Activated CD4-positive, alpha-beta T cell treated with anti-CD3 and anti-CD28 coated beads, Interleukin-2, amount 10 ng/mL, durations not matched to agents 7 days and 5 days (primary cell): ENCODE measurements around the gene ATP7B. TPM values are rescaled to one million over a fixed set of nuclear protein-coding genes. Genes with fewer than 3 reads are reported as not detected.

ENCODE experiments used
- CTCF ChIA-PET: fragments of 350-600 bp; sonication (Branson Sonifier 250); formaldehyde crosslinking; loops from one replicate; lab custom pipeline; 2021; ENCODE audit warnings: antibody characterized with exemption; lab: Charles Lee
- POLR2A ChIA-PET: fragments of 350-600 bp; sonication (Branson Sonifier 250); formaldehyde crosslinking; loops from one replicate; lab custom pipeline; 2021; ENCODE audit warnings: antibody characterized with exemption; lab: Charles Lee
- DNase-seq: peaks from one replicate; pipeline ENCODE4 v3.0.0-alpha.2; 2020
- H3K27ac Mint-ChIP-seq: one replicate; pipeline ENCODE4 v1.8.0; 2021; ENCODE audit warnings: mild to moderate bottlenecking, moderate library complexity, mixed read lengths
- H3K27me3 Mint-ChIP-seq: one replicate; pipeline ENCODE4 v1.8.0; 2021; ENCODE audit warnings: mixed read lengths
- H3K36me3 Mint-ChIP-seq: one replicate; pipeline ENCODE4 v1.8.0; 2021; ENCODE audit warnings: low read depth, mixed read lengths
- H3K4me1 Mint-ChIP-seq: one replicate; pipeline ENCODE4 v1.8.0; 2021; ENCODE audit warnings: mixed read lengths
- H3K4me3 Mint-ChIP-seq: one replicate; pipeline ENCODE4 v1.8.0; 2021; ENCODE audit warnings: mild to moderate bottlenecking, moderate library complexity, mixed read lengths
- H3K9me3 Mint-ChIP-seq: one replicate; pipeline ENCODE4 v1.8.0; 2021; ENCODE audit warnings: mixed read lengths
- total RNA-seq, 2 experiments: library from RNA; stranded (reverse); gene quantifications; one replicate each; pipeline ENCODE4 v1.2.3, GENCODE V29; 2021

ATP7B gene
- total RNA-seq, 2 experiments from 2014 or later = 0.62 to 0.74 TPM

DNA sequence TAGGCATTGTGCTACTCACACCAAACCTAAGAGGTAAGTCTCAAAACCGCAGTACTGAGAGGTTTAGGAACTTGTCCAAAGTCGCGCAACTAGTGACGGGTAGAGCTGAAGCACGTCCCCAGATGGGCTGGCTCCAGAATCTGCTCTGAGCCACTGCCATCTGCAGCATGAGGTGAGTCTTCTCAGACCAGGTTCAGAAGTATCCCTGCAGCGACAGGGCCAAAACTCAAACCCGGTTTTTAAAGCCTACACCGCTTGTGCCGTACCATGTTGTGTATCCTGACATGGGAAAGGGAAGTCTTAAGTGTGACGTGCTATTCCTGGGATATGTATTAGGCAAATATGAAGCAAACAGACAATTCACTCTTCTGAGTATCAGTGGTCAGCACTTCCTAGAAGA lies 45.1 kb downstream of the ATP7B start:
- Mint-ChIP-seq H3K4me1 (peaks cover 62% of the 10 kb centered on the region), H3K4me3 (no peak overlapping the region), H3K9me3 (no peaks in the 10 kb centered on the region), H3K27ac (no peak overlapping the region), H3K27me3 (no peaks in the 10 kb centered on the region), H3K36me3 (peaks cover 4% of the 10 kb centered on the region)
- ChIA-PET POLR2A (no interaction called here), CTCF (no interaction called here)
- DNase-seq = no peak

DNA sequence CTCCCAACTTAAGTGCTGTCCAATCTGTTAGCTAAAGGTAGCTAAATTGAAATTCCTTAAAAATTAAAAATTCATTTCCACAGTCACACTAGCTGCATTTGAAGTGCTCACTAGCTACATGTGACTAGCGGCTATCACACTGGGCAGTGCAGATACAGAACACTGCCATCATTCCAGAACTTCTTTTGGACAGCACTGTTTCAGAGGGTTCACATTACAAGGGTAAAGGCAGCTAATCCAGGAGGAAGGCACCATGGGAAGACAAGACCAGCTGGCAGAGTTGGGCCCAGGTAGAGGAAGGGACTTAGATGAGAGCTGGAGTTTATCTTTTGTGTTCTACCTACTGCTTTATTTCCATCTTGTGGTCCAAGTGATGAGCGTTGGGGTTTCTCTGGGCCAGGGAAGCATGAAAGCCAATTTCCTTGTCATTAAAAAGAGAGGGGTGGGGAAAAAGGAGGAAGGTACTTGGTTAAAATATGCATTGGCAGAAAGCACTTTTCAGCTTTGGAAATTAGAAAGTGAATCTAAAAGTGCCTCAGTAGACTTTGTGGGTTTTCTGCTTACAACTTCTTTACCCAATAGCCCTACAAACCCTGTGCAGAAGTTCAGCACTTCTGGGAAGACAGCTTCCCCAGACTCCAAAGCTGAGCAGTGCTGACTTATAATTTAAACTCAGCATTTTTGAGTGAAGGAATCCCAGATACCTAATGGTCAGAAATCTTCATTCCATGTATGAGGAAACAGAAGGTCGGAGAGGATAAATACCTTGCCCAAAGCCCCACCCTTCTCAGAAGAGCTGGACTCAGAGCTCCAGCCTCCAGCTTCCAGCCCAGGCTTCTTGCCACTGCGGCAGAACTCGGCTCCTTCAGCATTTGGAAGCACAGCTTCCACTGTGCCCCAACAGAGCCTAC lies 49.5 kb downstream of the ATP7B start:
- ChIA-PET POLR2A (no interaction called here), CTCF (interaction anchor here (0.9 kb wide), 1 partner anchor 10 kb away, joined by 5 read pairs; no protein-coding TSS in a partner anchor)
- Mint-ChIP-seq H3K4me3 (no peak overlapping the region), H3K27ac (peak overlapping the region; percentile 9), H3K27me3 (no peaks in the 10 kb centered on the region), H3K9me3 (no peaks in the 10 kb centered on the region), H3K4me1 (peaks cover 53% of the 10 kb centered on the region), H3K36me3 (peaks cover 4% of the 10 kb centered on the region)
- no peak for DNase-seq

DNA sequence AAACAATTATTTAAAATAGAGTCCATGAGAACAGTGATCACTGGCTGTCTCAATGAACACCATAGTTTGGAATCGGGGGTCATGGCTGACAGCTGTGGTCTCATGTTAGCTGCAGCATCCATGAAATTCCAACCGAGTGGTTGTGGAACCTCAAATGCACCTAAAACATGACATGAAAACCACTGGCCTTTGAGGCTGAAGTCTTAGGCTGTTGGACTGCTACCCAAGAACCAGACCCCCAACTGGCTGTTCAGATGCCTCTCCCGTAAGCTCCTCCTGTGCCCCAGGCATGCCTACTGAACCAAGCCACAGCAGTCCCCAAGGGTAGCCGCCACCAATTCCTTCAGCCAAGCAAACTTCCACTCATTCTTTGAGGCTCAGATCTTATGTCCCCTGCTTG lies 50.5 kb downstream of the ATP7B start:
- ChIA-PET POLR2A (no interaction called here), CTCF (interaction anchor here (2.0 kb wide), 1 partner anchor 10 kb away, joined by 8 read pairs; no protein-coding TSS in a partner anchor)
- Mint-ChIP-seq H3K27me3 (no peaks in the 10 kb centered on the region), H3K27ac (no peak overlapping the region), H3K9me3 (no peaks in the 10 kb centered on the region), H3K4me1 (peaks cover 52% of the 10 kb centered on the region), H3K4me3 (no peak overlapping the region), H3K36me3 (no peaks in the 10 kb centered on the region)
- DNase-seq = no peak

DNA sequence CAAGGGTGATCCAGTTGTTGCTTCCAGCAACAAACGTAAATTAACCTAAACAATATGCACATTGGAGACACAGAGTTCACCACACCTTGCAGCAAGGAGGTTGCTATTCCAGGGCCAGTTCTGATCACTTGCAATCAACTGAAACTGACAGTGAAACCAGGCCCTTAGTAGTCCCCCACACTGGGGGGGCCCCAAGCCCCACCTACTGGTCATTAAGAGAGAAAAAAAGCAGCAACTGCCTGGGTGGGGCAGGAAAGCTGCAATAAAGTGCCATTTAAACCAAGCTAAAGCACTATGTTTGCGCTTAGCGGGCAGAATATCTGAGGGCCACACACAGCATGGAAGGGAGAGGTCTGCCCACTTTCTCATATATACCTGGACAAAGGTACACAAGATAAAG lies 51.5 kb downstream of the ATP7B start:
- DNase-seq = no peak
- H3K4me3 Mint-ChIP-seq = no peak overlapping the region
- H3K27me3 Mint-ChIP-seq = no peaks in the 10 kb centered on the region
- no peaks in the 10 kb centered on the region for H3K36me3 Mint-ChIP-seq
- peak overlapping the region; percentile 4 for H3K27ac Mint-ChIP-seq
- ChIA-PET CTCF (interaction anchor here (1.1 to 2.0 kb wide), 2 partner anchors 11 to 18 kb away, joined by 3 to 8 read pairs; no protein-coding TSS in a partner anchor), POLR2A (no interaction called here)
- peaks cover 49% of the 10 kb centered on the region for H3K4me1 Mint-ChIP-seq
- no peaks in the 10 kb centered on the region for H3K9me3 Mint-ChIP-seq

DNA sequence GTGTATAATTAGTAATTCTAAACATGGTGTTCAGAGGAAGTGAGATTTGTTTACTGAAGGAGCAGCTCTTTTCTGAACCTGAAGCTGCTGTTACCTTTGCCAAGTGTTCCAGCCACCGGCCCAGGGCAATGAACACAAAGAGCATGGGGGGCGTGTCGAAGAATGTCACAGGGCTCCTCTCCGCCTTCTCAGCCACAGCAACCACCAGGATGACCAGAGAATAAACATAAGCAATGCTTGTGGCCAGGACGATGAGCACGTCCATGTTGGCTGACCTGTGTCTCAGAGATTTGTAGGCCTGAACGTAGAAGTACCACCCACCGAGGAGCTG lies 53.1 kb downstream of the ATP7B start:
- no peaks in the 10 kb centered on the region for H3K27me3 Mint-ChIP-seq
- no peak overlapping the region for H3K4me3 Mint-ChIP-seq
- no peaks in the 10 kb centered on the region for H3K36me3 Mint-ChIP-seq
- no peaks in the 10 kb centered on the region for H3K9me3 Mint-ChIP-seq
- peaks cover 62% of the 10 kb centered on the region for H3K4me1 Mint-ChIP-seq
- DNase-seq = no peak
- no peak overlapping the region for H3K27ac Mint-ChIP-seq
- POLR2A ChIA-PET = no interaction called here
- CTCF ChIA-PET = interaction anchor here (0.7 to 1.2 kb wide), 2 partner anchors 12 to 19 kb away, joined by 3 read pairs; no protein-coding TSS in a partner anchor

DNA sequence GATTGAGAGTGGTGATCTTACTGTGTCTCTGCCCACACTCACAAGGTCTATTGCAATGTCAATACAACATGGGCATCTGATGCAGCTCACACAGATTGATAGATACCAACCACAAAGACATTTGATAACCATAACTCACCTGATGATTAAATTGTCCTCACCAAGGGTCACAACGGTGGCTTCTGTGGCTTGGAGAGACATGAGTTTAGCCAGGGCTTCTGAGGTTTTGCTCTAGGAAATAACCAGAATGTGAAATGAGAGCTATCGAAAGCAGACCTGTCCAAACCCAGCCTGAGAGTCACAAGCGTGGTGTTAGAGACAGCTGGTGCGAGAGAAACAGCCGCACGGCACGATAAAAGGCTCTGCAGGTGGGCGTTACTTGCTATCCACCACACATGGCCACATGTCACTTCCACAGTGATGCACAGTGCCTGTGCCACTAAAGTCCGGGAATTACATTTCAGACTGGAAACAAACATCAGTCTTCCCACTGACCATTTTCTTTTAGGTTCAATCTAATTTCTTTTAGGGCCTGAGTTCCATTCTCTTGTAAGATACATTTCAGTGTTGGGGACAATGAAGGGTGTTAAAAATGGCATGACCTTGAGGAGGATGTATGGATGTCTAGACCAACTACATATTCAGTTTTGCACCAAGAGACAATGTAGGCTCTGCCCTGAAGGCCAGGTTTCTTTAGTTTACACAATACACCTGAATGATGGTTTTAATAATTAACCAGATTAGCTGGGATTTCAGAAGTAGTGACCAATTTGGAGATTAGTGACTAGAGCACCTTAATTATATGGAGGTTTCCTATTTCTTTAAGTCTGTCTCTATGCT lies 53.7 kb downstream of the ATP7B start:
- CTCF ChIA-PET = interaction anchor here (0.7 to 1.5 kb wide), 3 partner anchors 10 to 20 kb away, joined by 3 read pairs; no protein-coding TSS in a partner anchor
- DNase-seq = no peak
- H3K36me3 Mint-ChIP-seq = no peaks in the 10 kb centered on the region

DNA sequence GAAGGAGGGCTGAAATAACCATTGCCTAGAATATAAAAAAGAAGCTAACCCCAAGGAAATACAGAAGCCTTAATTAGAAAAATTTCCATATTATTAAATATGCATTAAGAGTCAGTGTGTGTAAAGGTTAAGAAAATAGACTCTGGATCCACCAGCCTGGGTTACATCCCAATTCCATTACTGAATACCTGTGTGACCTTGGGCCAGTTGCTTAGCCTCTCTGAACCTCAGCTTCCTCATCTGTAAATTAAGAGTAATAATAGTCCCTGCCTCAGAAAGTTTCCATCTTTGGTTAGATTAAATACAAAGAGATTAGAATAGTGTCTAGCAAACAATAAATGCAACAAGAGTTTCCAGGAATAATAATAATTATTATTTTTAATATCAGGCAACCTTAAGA lies 54.5 kb downstream of the ATP7B start:
- Mint-ChIP-seq H3K36me3 (peaks cover 7% of the 10 kb centered on the region), H3K27ac (no peak overlapping the region), H3K4me1 (peaks cover 65% of the 10 kb centered on the region), H3K9me3 (peaks cover 4% of the 10 kb centered on the region), H3K27me3 (peaks cover 3% of the 10 kb centered on the region), H3K4me3 (no peak overlapping the region)
- DNase-seq = no peak
- ChIA-PET CTCF (interaction anchor here (1.5 kb wide), 1 partner anchor 11 kb away, joined by 3 read pairs; no protein-coding TSS in a partner anchor), POLR2A (no interaction called here)

More for the DNA sequence above, 53.7 kb downstream of the ATP7B start:
- no peaks in the 10 kb centered on the region for H3K27me3 Mint-ChIP-seq
- no peak overlapping the region for H3K4me3 Mint-ChIP-seq
- peaks cover 67% of the 10 kb centered on the region for H3K4me1 Mint-ChIP-seq
- H3K9me3 Mint-ChIP-seq = no peaks in the 10 kb centered on the region
- H3K27ac Mint-ChIP-seq = no peak overlapping the region
- POLR2A ChIA-PET = no interaction called here

DNA sequence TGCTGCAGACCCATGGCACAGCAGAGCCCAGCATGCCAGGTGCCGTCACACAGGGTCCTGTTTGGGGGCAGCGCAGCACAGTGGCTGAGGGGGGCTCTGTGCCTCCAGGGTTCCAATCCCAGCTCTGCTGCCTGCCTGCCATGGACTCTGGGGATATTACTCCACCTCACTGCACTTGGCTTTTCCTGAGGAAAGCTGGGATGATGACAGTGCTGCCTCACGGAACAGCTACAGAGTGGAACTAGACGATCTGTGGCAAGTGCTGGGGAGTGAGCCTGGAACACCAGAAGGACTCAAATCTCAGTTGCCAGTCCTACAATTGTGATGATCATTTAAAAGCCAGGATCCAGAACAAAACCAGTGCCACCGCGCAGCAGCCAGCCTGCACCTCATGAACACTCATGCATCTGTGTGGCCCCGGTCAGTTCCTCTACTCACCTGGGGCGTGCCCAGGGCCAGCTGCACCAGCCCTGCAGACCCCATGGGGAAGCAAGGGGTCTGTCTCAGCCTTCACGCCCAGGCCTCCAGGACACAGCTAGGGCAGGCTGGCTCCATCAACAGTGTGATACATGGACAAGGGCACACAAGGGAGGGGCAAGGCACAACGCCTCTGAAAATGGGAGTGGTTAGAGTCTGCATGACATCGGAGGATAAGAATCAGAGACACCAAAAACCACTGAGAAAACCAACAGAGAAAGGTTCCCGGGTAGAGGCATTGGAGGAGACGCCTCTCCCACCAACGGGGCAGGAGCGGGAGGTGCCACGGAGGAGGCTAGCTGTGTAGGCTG lies 55.2 kb downstream of the ATP7B start:
- peaks cover 64% of the 10 kb centered on the region for H3K4me1 Mint-ChIP-seq
- peaks cover 10% of the 10 kb centered on the region for H3K9me3 Mint-ChIP-seq
- peaks cover 13% of the 10 kb centered on the region for H3K36me3 Mint-ChIP-seq
- DNase-seq = no peak
- ChIA-PET POLR2A (no interaction called here), CTCF (interaction anchor here (1.3 to 1.5 kb wide), 2 partner anchors 12 to 29 kb away, joined by 3 read pairs; no protein-coding TSS in a partner anchor)
- H3K27ac Mint-ChIP-seq = peak overlapping the region; percentile 41
- peaks cover 3% of the 10 kb centered on the region for H3K27me3 Mint-ChIP-seq
- H3K4me3 Mint-ChIP-seq = no peak overlapping the region

DNA sequence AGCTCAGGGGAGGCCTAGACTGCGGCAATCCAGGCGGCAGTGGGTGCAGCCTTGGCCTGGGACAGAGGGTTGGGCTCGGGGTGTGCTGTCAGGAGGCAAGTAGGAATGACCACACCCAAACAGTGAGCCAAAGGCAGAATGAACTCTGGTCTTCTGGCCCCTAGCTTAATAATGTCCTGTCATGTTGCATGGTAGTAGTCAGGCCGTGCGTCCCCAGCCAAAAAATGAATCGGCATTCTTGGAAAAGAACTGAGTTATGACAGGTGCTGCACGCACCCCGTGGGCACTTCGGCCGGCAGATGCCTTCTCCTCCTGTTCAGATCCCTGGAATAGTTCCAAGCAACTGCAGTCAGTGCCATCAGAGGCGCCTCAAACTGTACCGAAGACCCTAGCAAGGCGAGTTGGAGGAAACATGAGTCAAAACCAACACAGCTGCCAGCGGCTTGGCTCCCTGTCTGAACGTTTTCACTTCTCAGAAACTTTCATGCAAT lies 55.9 kb downstream of the ATP7B start:
- H3K4me1 Mint-ChIP-seq = peaks cover 67% of the 10 kb centered on the region

DNA sequence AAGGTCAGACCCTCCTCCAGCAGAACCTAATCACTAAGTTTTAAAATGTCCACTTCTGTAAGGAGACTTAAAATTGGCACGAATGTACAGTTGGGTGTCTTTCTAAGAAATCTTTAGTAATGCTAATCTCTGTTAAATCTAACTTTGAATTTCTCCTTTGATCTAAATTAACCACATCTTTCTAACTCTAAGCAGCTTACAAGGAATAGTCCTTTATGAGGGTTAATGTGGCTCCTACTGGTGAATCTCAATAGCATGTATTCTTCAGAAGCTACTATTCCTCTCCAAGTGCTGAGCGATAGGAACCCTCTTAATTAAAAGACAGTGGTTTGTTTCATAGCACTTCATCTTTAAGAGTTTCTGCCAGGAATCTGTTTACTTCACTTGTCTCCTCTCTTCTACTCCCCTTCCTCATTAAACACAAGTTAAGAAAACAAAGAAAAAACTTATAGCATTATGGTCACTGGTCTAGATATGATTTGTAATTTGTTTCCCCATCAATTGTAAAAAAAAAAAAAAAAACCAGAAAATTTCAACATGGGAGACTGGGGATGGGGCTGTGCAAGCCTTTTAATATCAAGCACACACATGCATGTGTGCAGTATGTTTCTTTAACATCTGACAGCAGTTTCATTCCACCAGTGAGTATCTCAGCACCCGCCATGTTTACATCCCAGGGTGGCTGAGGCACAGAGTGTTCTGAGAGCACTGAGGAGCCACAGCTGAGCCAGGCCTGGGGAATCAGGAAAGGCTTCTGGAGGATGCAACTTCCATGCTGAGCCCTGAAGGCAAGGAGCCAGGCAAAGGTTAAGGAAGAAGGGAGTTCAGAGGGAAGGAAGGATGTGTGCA lies 57.7 kb downstream of the ATP7B start:
- ChIA-PET CTCF (interaction anchor here (1.2 kb wide), 1 partner anchor 17 kb away, joined by 3 read pairs; no protein-coding TSS in a partner anchor), POLR2A (no interaction called here)
- H3K27me3 Mint-ChIP-seq = peaks cover 3% of the 10 kb centered on the region
- H3K9me3 Mint-ChIP-seq = peaks cover 29% of the 10 kb centered on the region
- peaks cover 63% of the 10 kb centered on the region for H3K4me1 Mint-ChIP-seq
- H3K27ac Mint-ChIP-seq = no peak overlapping the region
- H3K36me3 Mint-ChIP-seq = peaks cover 32% of the 10 kb centered on the region
- DNase-seq = no peak
- no peak overlapping the region for H3K4me3 Mint-ChIP-seq

More for the DNA sequence above, 55.9 kb downstream of the ATP7B start:
- no peak for DNase-seq
- no peak overlapping the region for H3K4me3 Mint-ChIP-seq
- H3K27me3 Mint-ChIP-seq = peaks cover 3% of the 10 kb centered on the region
- H3K9me3 Mint-ChIP-seq = peaks cover 17% of the 10 kb centered on the region
- no peak overlapping the region for H3K27ac Mint-ChIP-seq
- peaks cover 20% of the 10 kb centered on the region for H3K36me3 Mint-ChIP-seq
- CTCF ChIA-PET = interaction anchor here (1.2 to 1.3 kb wide), 2 partner anchors 15 to 28 kb away, joined by 3 read pairs; no protein-coding TSS in a partner anchor
- POLR2A ChIA-PET = no interaction called here

DNA sequence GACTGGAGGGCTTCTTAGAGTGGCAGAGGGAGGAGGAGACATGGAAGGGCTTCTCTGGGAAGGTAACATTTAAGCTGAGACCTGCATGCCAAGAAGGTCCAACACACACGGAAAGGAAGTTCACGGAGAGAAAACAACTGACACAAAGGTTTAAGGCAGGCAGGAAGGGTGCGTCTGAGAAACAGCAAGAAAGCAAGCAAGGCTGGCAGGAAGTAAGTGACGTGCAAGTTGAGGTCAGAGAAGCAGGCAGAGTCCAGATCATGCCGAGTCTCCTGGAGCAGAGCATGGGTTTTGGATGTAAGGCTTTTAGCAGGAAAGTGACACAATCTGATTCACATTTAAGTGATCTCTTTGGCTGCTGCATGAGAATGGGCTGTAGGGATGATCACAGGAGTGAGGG lies 60.5 kb downstream of the ATP7B start:
- ChIA-PET CTCF (interaction anchor here (1.3 kb wide), 1 partner anchor 32 kb away, joined by 4 read pairs; no protein-coding TSS in a partner anchor), POLR2A (no interaction called here)
- H3K4me1 Mint-ChIP-seq = peaks cover 48% of the 10 kb centered on the region
- peaks cover 3% of the 10 kb centered on the region for H3K27me3 Mint-ChIP-seq
- H3K9me3 Mint-ChIP-seq = peaks cover 30% of the 10 kb centered on the region
- H3K27ac Mint-ChIP-seq = peak overlapping the region; percentile 91
- DNase-seq = peak; percentile 64
- peaks cover 32% of the 10 kb centered on the region for H3K36me3 Mint-ChIP-seq
- no peak overlapping the region for H3K4me3 Mint-ChIP-seq
